ENCODE measurements around the gene XXYLT1. TPM values are rescaled to one million over a fixed set of nuclear protein-coding genes. Genes with fewer than 3 reads are reported as not detected.

The XXYLT1 gene
- total RNA-seq, 4 donors from 2014 or later = 7.5 to 19.4 (median 10.6) TPM

- TF ChIP-seq CTCF (IDR thresholded peaks at IDR 0.05; ENCODE audit: low read depth) = no peak
Measured at GRCh38 chr3:195147649-195148080, 123.3 kb downstream of the XXYLT1 start.

GRCh38 chr3:195146131-195146530, 124.8 kb downstream of the XXYLT1 start:
- no peak for TF ChIP-seq CTCF (IDR thresholded peaks at IDR 0.05; ENCODE audit: low read depth)

- no peak for TF ChIP-seq CTCF (IDR thresholded peaks at IDR 0.05; ENCODE audit: low read depth)
Measured at GRCh38 chr3:195145579-195145978, 125.4 kb downstream of the XXYLT1 start.

- no peak for TF ChIP-seq CTCF (IDR thresholded peaks at IDR 0.05; ENCODE audit: low read depth)
Measured at GRCh38 chr3:195143221-195143620, 127.7 kb downstream of the XXYLT1 start.

GRCh38 chr3:195142519-195142918, 128.4 kb downstream of the XXYLT1 start:
- TF ChIP-seq CTCF (IDR thresholded peaks at IDR 0.05; ENCODE audit: low read depth) = no peak

- no peak for TF ChIP-seq CTCF (IDR thresholded peaks at IDR 0.05; ENCODE audit: low read depth)
Measured at GRCh38 chr3:195140816-195141793, 129.9 kb downstream of the XXYLT1 start.

- TF ChIP-seq CTCF (IDR thresholded peaks at IDR 0.05; ENCODE audit: low read depth) = no peak
Measured at GRCh38 chr3:195140410-195140809, 130.5 kb downstream of the XXYLT1 start.
